HG02642 (cell line): Measurements from ENCODE around the gene SDK2.

Experiments used
- ATAC-seq: cut with Tn5 transposase; IDR thresholded peaks from one replicate; pipeline ENCODE4 v1.9.1; 2021; ENCODE audit warnings: mild to moderate bottlenecking; ENCODE audit not compliant: unreplicated experiment, poor library complexity

Gene SDK2

DNA sequence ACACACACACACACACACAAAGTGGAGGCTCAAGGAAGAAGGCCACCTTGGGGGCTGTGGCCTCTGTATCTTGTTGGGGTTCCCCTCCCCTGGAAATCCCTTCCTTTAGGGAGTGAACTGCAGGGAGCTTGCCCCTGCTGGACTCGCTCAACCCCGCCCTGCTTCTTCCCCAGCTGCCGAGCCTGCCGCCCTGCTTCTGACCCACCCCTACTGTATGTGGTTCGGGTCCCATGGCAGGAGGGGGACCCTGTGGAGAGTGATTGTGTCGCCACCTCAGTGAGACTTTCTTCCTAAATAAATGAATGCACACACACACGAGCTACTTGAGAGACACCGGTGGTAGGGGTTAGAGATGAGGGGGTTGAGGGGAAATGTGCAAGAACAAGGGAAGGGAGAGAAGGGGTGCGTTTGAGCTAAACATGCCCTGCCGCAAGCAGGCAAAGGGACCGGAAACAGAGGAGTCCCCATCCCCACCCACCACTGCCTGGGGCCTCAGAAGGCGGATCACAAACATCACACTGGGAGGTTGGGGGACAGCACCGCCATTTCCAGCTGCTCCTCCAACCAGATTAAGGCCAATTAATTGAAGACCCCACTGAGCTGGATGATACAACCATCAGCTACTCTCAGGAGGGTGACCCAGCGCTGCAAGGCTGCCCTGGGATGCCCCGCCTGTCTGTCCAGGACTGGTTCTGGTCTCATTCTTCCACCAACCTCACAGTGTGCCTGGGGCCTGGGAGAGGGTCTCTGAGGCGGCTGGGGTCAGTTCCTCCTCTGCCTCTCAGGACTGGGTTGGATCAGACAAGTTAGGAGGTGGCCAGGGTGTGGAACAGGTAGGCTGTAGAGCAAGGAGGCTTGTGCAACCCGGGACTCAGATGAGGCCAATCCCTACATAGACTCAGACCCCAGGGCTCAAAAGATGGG, 98.9 kb downstream of the SDK2 start:
- ATAC-seq = no peak

DNA sequence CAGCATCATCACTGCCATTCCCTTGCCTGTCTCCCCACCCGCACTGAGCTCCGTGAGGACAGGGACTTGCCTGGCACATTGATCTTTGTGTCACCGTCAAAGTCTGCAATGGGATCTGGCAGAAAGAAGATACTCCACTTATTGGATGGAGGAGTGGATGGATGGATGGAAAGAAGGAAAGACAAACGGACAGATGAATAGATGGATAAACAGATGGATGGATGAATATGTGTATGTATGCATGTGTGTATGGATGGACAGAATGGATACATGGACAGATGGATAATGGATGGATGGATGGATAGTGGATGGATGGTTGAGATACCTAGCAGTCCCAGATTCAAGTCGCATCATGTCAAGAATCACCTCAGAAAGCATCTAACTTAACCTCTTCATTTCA, 99.9 kb downstream of the SDK2 start:
- ATAC-seq = no peak

DNA sequence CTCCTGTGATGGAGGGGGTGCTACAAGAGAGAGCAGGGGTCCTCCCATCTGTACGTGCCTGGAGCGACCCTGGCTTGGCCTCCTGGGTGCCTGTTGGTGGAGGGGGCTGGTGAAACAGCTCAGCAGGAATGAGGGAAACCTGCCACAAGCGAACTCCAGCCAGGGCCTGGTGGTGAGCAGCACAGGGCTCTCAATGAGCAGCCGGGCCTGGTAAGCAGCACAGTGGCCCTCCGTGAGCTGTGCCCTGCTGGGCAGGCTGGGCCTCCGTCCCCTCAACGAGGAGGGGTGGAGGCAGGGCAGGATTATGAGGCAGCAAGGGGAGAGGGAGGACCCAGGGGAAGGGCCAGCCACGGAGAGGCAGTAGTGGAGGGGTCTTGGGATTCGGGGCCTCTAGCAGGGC, 101.9 kb downstream of the SDK2 start:
- ATAC-seq = no peak

DNA sequence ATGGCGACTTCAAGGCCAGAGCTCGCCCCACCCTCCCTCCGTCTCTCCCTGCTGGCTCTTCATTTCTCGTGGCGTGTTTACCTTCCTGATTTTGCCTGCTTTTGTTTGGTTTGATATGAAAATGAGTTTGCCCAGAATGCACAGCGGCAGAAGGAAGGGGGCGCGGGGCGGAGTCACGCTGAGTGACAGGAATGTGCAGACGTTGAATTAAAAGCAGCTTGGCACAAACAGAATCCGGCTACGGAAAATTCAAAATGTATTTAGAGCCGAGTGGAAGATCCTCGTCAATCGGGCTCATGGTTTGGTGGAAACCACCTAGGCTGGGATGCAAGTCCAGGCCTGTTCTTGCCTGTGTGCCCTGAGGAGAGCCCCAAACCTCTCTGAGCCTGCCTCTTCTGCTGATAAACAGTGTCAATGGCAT, 102.7 kb downstream of the SDK2 start:
- no peak for ATAC-seq

DNA sequence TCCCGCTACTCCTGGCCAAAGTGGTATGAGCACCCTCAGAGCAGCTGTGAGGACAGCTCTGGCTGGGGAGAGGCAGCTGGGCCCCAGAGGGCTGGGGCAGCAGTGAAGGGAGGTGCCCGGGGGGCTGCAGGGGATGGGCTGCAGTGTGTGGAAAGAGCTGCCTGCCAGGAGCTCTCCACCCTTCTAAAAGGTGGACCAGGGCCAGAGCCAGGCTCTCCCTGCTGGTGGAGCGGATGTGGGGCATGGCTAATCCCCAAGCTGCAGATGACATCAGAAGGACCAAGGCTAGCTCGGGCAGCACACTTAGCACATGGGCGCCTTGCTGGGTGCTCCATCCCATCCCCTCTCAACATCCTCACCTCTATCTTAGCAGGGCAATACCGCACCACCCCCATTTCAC, 103.1 kb downstream of the SDK2 start:
- ATAC-seq = no peak

DNA sequence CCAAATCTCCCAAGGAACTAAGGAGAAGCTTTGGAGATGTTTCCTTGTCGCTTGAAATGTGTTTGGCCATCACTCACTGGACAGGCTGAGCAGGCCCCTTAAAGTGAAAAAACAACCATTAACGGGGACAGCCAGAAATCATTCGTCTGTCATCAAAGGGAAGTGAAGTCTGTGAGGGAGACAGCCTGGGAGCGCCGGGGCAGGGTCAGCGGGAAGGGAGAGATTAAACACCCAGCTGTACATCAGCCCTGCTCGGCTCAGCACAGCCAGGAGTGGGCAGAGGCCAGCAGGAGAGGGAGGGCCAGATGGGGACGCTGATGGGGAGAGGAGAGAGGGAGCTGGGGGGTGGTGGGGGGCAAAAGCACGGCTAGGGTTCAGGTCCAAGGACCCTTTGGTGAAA, 105.1 kb downstream of the SDK2 start:
- no peak for ATAC-seq

DNA sequence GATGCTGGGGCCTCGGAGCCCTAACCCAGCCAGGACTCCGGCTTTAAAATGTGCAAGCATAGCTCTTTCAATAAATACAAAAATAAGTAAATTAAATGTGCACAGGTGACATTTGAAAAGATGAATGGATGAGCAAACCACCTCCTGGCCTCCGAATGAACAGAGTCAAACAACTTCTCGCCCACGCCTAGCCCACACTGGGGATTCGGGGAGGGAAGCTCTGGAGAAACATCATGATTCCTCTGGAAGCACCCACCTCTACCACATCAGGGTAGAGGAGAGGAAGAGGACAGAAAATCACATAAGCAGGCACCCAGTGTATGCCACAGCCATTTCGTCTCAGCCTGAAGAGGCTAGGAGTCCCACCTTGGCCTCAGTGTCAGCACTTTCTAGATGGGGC, 105.8 kb downstream of the SDK2 start:
- ATAC-seq = no peak

DNA sequence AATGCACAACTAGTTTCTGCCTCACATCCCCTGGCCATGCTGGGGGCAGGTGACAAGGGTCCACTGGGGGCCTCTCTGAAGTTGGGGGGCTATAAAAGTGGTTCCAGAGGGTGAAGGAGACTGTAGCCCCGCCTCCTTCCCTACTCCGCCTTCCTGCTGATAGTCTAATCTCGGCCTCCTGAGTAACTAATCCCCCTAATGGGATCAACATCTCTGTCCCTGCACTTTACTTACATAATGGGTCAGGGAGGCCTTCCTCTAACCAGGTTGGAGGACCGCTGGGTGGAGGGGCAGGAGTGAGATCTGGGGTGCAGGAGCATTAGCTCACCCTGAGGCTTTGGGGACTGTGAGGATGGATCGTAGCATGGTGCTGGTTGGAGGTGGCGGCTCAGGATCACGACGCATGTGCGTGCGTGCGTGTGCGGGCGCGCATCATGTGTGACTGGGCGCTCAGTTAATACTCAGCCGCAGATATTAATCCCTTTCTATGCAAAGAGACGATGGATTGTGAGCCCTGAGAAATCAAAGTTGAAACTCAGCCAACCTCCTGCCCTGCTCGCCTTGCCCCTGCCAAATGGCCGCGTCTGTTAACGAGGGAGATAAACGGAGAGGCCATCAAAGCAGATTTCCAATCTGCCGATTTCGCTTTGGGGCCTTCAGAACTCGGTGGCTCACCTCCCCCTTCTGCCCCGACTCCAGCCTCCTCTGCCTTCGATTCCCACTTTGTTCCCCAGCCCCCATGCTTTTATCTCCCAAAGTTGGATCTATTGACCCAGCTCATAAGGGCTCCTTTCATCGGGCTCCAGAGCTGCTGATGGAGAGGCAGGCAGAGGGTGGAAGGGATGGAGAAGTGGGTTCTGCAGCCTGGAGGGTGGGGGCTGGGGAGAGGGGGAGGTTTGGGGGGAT, 107.3 kb downstream of the SDK2 start:
- ATAC-seq = no peak

DNA sequence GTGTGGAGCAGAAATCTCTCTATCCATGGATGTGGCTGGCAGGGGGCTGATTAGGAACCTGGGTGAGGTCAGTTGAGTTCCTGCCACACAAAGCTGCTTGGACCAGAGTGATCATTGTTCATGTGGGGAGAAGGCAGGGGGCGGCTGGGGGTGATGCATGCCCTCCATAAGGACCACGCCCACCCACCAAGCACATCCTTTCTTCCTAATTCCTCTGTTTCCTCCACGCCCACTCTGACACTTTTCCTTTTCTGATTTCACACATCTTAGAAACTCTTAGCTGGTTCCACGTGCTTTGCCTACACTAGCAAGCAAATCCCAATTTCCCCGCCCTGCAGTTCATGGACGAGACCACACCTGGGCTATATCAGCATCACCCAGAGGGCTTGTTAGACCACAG, 108.5 kb downstream of the SDK2 start:
- ATAC-seq = no peak

DNA sequence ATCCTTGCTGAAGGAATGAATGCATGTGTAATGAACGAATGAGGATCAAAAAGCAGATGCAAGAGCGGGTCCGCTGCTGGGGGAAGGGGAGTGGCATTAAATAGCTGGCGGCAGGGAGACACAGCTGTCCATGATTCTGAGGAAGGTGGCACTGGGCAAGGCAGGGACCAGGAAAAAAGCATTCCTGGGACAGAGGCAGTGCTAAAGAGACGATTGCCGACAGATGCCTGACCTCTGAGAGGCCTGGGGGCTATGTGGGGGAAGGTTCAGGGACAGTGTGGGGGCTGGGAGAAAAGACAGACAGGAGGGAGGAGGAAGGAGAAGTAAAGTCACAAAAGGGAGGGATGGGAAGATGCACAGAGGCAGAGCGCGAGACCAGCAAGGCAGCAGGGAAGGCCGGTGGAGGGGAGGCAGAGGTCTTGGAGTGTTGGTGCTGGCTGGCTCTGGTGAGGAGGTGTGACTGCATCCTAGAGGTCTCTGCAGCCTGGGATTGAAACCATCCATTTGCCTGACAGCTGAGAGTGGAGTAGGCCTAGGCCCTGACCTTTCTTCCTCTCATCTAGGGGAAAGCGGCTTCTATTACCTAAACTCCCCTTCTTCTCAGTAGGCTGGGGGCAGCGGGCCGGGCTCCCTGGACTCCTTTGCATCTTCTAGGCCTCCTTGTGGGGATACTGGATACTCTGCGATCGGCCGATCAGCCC, 109.9 kb downstream of the SDK2 start:
- no peak for ATAC-seq

DNA sequence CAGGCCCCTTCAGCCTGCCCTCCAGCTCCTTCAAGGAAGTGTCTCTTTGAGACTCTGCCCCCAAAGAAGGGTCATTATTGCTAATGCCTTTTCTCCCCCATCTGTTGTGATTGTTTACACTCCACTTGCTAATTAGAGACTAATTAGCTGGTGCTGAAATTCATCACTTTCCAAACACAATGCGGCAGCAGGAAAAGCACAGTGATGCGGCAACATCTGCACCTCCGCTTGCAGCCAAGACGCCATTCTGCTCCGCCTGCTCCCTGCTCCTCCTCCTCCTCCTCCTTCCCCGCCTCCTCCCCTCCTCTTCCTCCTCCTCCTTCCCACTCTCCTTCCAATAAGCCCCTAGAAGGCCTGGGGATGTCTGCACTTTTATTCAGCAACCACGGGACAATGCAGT, 110.5 kb downstream of the SDK2 start:
- ATAC-seq = no peak

DNA sequence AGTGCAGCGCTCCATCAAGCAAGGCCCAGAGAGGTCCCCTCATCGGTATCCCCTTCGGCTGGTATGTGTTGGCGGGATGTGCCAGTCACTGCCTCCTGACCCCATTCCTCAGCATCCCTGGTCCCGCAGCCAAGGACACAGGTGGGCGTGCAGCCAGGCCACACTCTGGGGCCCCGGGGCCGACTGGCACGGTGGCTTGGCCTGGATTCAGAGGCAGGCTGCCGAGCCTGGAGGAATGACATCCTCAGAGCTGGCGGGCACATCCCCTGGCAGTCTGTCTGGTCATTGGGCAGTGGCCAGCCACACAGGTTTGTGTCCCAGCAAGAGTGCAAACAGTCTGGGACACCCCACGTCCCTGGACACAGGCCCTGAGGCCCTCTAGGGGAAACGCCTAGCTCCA, 111.1 kb downstream of the SDK2 start:
- no peak for ATAC-seq

DNA sequence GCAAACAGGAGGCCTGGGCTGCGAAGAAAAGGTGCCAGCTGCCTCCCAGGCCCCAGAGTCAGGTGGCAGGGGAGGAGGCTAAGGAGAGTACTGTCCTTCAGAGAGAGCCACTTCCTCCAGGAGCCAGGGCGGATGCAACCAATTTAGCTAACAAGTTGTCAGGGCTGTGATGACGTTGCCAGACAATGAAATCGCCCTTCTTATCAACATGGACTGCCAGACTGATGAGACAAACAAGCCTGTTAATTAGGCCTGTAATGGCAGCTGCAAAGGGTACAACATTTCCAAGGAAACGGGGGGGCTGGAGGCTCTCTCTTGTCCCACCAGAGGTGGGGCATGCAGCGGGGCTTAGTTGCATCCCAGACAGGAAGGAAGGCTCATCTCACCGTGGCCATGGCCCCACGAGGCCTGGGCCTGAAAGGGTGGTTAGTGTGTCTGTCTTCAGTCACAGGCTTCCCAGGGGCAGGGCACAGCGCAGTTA, 111.8 kb downstream of the SDK2 start:
- ATAC-seq = no peak

DNA sequence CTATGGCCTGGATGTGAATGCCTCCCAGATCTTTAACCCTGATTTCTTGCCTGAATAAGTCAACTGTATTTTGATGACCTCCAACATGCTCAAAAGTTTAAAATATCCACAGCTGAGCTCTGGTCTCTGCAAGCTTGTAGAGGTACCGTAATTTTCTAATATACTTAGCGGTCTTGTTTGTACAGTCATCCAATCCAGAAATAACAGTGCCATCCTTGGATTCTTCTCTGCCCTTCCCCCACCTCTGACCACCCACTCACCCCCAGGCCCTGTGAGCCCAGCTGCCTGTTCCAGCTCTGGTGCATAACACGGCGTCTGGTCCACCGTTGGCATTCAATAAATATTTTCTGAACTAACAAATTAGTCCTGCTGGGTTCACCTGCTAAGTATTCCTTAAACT, 113.1 kb downstream of the SDK2 start:
- no peak for ATAC-seq

DNA sequence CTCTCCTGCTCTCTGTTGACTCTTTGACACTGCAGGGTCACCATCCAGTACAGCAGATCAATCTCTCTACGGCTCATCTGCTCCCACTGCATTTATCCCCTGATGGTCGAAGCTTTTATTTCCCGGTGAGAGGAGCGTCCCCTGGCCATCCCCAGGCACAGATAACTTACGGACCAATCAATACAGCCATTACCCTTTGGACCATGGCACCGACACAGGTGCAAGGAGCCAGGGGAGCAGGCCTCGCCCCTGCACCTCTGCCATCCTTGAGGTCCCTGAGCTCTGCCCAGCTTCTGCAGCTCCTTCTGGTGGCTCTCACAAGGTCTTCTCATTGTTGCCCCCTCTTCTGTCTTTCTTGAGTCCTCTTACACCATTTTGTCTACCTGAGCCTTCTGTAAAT, 115.6 kb downstream of the SDK2 start:
- ATAC-seq = no peak

DNA sequence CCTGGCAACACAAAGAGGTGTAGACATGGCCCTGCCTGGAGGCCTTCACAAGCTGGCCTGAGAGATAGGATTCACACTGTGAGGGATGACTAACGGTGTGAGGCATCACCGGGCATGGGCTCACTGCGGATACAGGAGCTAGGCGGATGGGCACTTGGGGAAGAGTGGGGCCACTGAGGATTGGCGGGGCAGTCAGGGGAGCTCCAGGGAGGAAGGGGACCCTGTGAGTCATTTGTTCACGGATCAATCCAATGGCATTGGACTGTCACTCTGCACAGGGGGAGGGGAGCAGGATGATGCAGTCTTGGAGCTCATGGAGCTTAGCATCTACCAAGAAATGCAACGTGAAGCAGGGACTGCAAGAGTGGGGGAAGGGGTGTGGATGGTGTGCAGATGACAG, 117.3 kb downstream of the SDK2 start:
- no peak for ATAC-seq

DNA sequence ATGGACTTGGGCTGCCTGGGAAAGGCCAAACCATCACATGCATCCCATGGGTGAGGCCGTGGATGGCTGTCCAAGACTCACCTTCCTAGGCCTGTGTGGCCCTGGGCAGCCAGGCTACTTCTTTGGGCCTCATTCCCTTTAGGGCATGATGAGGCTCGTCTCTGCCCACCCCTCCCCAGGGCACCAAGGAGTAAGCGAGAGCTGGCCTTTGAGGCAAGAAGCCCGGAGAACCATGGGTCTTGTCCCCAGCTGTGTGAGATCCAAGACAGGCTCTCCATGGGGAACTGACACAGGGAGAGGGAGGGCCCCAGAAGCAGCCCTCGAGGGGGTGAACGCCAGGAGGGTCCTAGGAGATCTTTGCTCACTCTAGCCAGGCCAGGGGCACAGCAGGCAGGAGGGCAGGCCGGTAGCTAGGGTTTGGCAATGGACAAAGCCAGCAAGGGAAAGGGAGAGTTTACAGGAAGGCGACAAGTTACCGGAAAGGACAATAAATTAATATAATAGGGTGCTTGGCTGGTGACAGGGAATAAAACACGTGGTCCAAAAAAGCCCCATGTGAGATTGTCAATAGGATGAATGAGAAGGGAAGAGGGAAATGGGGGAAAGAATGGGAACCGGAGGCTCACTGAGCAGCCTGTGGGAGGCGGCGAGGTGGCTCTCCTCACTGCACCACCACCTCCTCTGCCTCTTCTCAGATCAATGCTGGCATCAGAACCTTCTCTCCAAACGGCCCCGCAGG, 119.1 kb downstream of the SDK2 start:
- no peak for ATAC-seq

DNA sequence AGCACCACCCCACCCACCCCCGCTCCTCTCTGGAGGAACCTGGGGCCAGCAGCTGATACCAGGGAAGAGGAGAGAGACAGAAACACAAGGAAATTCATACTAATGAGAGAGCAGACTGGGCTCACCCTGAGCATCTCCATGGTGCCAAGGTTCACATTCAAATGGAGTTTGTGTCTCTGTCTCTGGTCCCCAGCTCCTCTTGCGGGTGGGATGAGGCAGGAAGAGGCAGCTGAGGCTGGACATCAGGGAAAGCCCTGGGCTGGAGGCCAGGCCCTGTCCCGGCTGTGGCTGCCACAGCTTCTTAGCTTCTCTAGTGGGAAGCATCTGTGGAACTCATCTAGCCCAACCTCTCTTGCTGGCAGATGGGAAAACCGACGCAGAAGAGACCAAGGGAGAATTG, 121.5 kb downstream of the SDK2 start:
- ATAC-seq = no peak

DNA sequence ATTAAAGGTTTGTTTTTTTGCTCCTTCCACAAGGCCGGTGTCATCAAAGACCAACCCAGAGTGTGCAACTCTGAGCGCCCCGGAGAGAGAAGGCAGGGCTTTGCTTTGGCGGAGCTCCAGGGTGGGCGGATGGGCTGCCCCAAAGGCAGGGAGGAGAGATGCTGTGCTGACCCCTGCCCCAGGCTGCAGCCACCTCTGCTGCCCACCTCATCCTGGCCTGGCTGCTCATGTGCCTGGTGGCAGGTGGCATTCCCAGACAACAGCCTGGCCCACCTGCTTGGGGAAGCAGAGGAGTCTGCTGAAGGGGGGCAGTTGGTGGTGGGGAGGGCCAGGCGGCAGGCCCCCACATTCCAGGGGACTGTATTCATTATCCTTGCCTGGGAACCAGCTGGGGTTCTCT, 122.1 kb downstream of the SDK2 start:
- ATAC-seq = no peak

DNA sequence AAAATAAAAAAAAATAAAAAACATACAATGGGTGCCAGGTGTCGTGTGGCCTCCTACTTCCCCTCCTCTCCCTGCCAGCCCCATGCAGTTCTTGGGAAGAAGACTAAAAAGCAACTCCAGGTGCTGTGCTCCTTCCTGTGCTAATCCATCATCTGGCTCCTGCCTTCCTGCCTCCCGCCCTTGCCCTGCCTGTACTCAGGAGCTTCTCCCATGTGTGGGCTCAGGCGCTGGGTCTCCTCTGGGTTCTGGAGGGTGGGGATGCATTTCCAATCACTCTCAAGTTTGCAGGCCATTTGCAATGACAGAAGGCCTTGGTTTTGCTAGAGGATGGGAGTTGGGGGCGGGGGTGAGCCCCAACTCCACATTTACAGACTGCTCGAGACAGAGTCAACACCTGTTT, 122.9 kb downstream of the SDK2 start:
- ATAC-seq = no peak
